ENCODE measurements around the gene RASA3. TPM values are rescaled to one million over a fixed set of nuclear protein-coding genes. Genes with fewer than 3 reads are reported as not detected.

The RASA3 gene
- total RNA-seq, 1 donor from 2014 or later = 41.1 TPM

GRCh38 chr13:113937073-113937472 is 195.3 kb downstream of the RASA3 start:
- Histone ChIP-seq H3K36me3 (ENCODE audit: insufficient read depth, low read length) (no peaks in the 10 kb centered on the region), H2AFZ (ENCODE audit: low read depth, low read length) (no peak overlapping the region), H3K4me2 (ENCODE audit: low read length) (no peak overlapping the region), H3K4me3 (ENCODE audit: insufficient read depth, low read depth, low read length) (no peak overlapping the region), H3K9me3 (ENCODE audit: insufficient read depth, low read depth, low read length) (no peaks in the 10 kb centered on the region), H4K20me1 (ENCODE audit: insufficient read depth, low read length) (peaks cover 10% of the 10 kb centered on the region), H3K27ac (ENCODE audit: low read depth, low read length) (no peak overlapping the region), H3K79me2 (ENCODE audit: insufficient read depth, low read length) (no peaks in the 10 kb centered on the region), H3K27me3 (ENCODE audit: insufficient read depth, low read length) (no peaks in the 10 kb centered on the region), H3K4me1 (ENCODE audit: insufficient read depth, low read length) (peaks cover 6% of the 10 kb centered on the region), H3K9ac (ENCODE audit: low read length) (no peak overlapping the region)
- Mint-ChIP-seq H3K4me3 (ENCODE audit: unreplicated experiment) (no peak overlapping the region), H3K27me3 (ENCODE audit: low read depth, unreplicated experiment) (no peaks in the 10 kb centered on the region), H3K27ac (ENCODE audit: unreplicated experiment) (no peak overlapping the region), H3K36me3 (ENCODE audit: low read depth, unreplicated experiment) (peaks cover 16% of the 10 kb centered on the region), H3K4me1 (ENCODE audit: low read depth, unreplicated experiment) (peaks cover 13% of the 10 kb centered on the region), H3K9me3 (ENCODE audit: unreplicated experiment) (peaks cover 2% of the 10 kb centered on the region)
- TF ChIP-seq CTCF (IDR thresholded peaks at IDR 0.05; ENCODE audit: insufficient read depth, low read depth, low read length) (no peak), EZH2 (IDR thresholded peaks at IDR 0.05; ENCODE audit: insufficient read depth, low read length) (no peak)
- FAIRE-seq = no peak
- DNase-seq (ENCODE audit: low read depth) = no peak

- Histone ChIP-seq H3K4me3 (ENCODE audit: insufficient read depth, low read depth, low read length) (no peak overlapping the region), H2AFZ (ENCODE audit: low read depth, low read length) (no peak overlapping the region), H3K4me2 (ENCODE audit: low read length) (no peak overlapping the region), H3K79me2 (ENCODE audit: insufficient read depth, low read length) (no peaks in the 10 kb centered on the region), H3K27ac (ENCODE audit: low read depth, low read length) (no peak overlapping the region), H3K9me3 (ENCODE audit: insufficient read depth, low read depth, low read length) (no peaks in the 10 kb centered on the region), H3K36me3 (ENCODE audit: insufficient read depth, low read length) (no peaks in the 10 kb centered on the region), H3K9ac (ENCODE audit: low read length) (no peak overlapping the region), H3K4me1 (ENCODE audit: insufficient read depth, low read length) (no peaks in the 10 kb centered on the region), H4K20me1 (ENCODE audit: insufficient read depth, low read length) (peaks cover 6% of the 10 kb centered on the region), H3K27me3 (ENCODE audit: insufficient read depth, low read length) (no peaks in the 10 kb centered on the region)
- H3K9me3 Mint-ChIP-seq (ENCODE audit: unreplicated experiment) = peaks cover 2% of the 10 kb centered on the region
- FAIRE-seq (no peak), DNase-seq (ENCODE audit: low read depth) (no peak)
- H3K4me3 Mint-ChIP-seq (ENCODE audit: unreplicated experiment) = no peak overlapping the region
- H3K36me3 Mint-ChIP-seq (ENCODE audit: low read depth, unreplicated experiment) = peaks cover 12% of the 10 kb centered on the region
- H3K4me1 Mint-ChIP-seq (ENCODE audit: low read depth, unreplicated experiment) = peaks cover 15% of the 10 kb centered on the region
- no peak overlapping the region for H3K27ac Mint-ChIP-seq (ENCODE audit: unreplicated experiment)
- TF ChIP-seq CTCF (IDR thresholded peaks at IDR 0.05; ENCODE audit: insufficient read depth, low read depth, low read length) (no peak), EZH2 (IDR thresholded peaks at IDR 0.05; ENCODE audit: insufficient read depth, low read length) (no peak)
- peaks cover 2% of the 10 kb centered on the region for H3K27me3 Mint-ChIP-seq (ENCODE audit: low read depth, unreplicated experiment)
Observed at GRCh38 chr13:113936166-113936965, 196.1 kb downstream of the RASA3 start.

Data from astrocyte (in vitro differentiated cells and primary cell).